GM23248 (cell line): ENCODE results near the gene TEKT3.

Source experiments
- EZH2 ChIP-seq: fragments of 200-600 bp; sonication (generic); IDR thresholded peaks from 2 replicates; pipeline ENCODE4 v1.6.1; 2018; ENCODE audit warnings: antibody characterized with exemption, mild to moderate bottlenecking; ENCODE audit not compliant: insufficient read depth, poor library complexity, severe bottlenecking
- EZH2phosphoT487 ChIP-seq: fragments of 200-600 bp; sonication (generic); IDR thresholded peaks from 2 replicates; pipeline ENCODE4 v1.6.1; 2018; ENCODE audit warnings: antibody characterized with exemption, moderate library complexity, mild to moderate bottlenecking, low read depth; ENCODE audit not compliant: insufficient read depth

DNA sequence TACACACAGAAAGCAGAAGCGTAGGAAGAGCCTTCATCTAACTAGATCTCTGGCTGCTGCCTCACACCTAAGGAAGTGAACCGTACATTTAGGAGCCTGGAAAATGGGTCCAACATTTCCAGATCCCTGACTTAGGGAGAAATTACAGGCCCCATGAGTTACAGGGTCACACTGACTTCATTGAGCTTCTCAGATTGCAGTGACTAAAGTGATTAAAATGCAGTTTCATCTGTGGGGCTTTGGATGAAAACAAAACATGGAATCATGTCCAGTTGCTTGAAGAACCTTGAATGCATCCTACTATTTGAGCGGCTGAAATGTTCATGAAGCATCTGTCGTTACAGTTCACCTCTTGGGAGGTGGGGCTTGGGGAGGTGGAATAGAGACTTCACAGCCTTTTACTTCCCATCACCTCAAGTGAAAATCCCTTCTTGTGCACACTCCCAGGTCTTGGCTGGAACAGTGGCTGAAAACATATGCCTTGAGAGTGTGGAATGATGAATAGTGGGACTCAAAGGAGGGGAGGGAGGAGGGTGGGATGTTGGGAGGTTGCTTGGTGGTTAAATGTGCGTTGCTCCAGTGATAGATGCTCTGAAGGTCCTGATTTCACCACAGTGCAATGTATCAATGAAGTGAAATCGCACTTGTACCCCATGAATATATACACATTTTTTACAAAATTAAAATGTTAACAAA lies 19.7 kb downstream of the TEKT3 start:
- TF ChIP-seq EZH2phosphoT487 (no peak), EZH2 (no peak)
